GM12891 (cell line): Measurements from ENCODE around the gene ANKRD44.

Experiments used
- POLR2A ChIP-seq: IDR thresholded peaks from 2 replicates; pipeline ENCODE4 v1.6.1; 2011; ENCODE audit warnings: low read depth, low read length, control low read depth
- POLR2AphosphoS5 ChIP-seq: IDR thresholded peaks from 2 replicates; pipeline ENCODE4 v1.6.1; 2011; ENCODE audit warnings: low read depth, low read length, control low read depth

DNA sequence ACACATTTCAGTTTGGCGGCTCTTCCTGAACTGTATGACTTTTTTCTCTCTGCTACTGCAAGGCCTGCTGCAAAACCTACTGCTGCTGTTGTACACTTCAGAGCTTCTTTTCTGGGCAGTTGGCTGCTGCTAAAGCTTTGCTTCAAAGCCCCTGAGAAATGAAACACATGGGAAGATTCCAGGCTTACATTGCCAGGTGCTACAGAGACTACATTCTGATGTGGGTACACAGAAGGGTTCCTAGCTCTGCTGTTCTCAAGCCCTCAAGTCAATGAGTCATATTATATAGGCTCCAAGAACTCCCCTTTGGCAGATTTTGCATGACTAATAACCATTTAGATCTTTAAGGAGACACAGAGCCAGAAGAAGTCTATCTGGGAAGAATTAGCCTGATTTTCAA is 371.2 kb downstream of the ANKRD44 start:
- TF ChIP-seq POLR2A, result no peak
- TF ChIP-seq POLR2AphosphoS5, result no peak
